MM.1S (cell line): Measurements from ENCODE around the gene DNASE1L2.

Experiments used
- DNase-seq: peaks from one replicate; pipeline ENCODE4 v3.0.0-alpha.2; 2015
- H2AFZ ChIP-seq: fragments of 300-600 bp; sonication (generic); 2 replicates; pipeline ENCODE4 v1.6.0; 2016; ENCODE audit warnings: antibody characterized with exemption, low read length
- H3F3A ChIP-seq: fragments of 300-600 bp; sonication (generic); 2 replicates; pipeline ENCODE4 v1.6.1; 2016; ENCODE audit warnings: mild to moderate bottlenecking, antibody characterized with exemption, low read length, moderate library complexity, mixed read lengths; ENCODE audit not compliant: insufficient read depth
- H3K27ac ChIP-seq: fragments of 300-600 bp; sonication (generic); 2 replicates; pipeline ENCODE4 v1.5.1; 2016; ENCODE audit warnings: mild to moderate bottlenecking, low read length
- H3K27me3 ChIP-seq: fragments of 300-600 bp; sonication (generic); replicated peaks from 2 replicates; pipeline ENCODE4 v1.6.0; 2016; ENCODE audit warnings: low read length; ENCODE audit not compliant: insufficient read depth
- H3K36me3 ChIP-seq: fragments of 300-600 bp; sonication (generic); replicated peaks from 2 replicates; pipeline ENCODE4 v1.6.1; 2016; ENCODE audit warnings: mild to moderate bottlenecking, low read length, mixed read lengths; ENCODE audit not compliant: insufficient read depth
- H3K4me1 ChIP-seq: fragments of 300-600 bp; sonication (generic); 2 replicates; pipeline ENCODE4 v1.6.1; 2016; ENCODE audit warnings: low read length, mixed read lengths
- H3K4me2 ChIP-seq: fragments of 300-600 bp; sonication (generic); 2 replicates; pipeline ENCODE4 v1.6.0; 2016; ENCODE audit warnings: low read depth, low read length
- H3K4me3 ChIP-seq: fragments of 300-600 bp; sonication (generic); 2 replicates; pipeline ENCODE4 v1.5.1; 2016; ENCODE audit warnings: low read length, mixed read lengths
- H3K79me2 ChIP-seq: fragments of 300-600 bp; sonication (generic); 2 replicates; pipeline ENCODE4 v1.6.1; 2016; ENCODE audit warnings: mixed run types, low read length, mixed read lengths
- H3K9ac ChIP-seq: fragments of 300-600 bp; sonication (generic); 2 replicates; pipeline ENCODE4 v1.6.1; 2016; ENCODE audit warnings: low read length, mixed read lengths
- H3K9me2 ChIP-seq: fragments of 300-600 bp; sonication (generic); replicated peaks from 2 replicates; pipeline ENCODE4 v1.6.1; 2016; ENCODE audit warnings: mild to moderate bottlenecking, low read length, mixed read lengths; ENCODE audit not compliant: insufficient read depth
- H3K9me3 ChIP-seq: fragments of 300-600 bp; sonication (generic); replicated peaks from 2 replicates; pipeline ENCODE4 v1.6.1; 2016; ENCODE audit warnings: mild to moderate bottlenecking, low read length, mixed read lengths; ENCODE audit not compliant: insufficient read depth
- H4K20me1 ChIP-seq: fragments of 300-600 bp; sonication (generic); 2 replicates; pipeline ENCODE4 v1.6.1; 2016; ENCODE audit warnings: mild to moderate bottlenecking, low read length, moderate library complexity, mixed read lengths; ENCODE audit not compliant: insufficient read depth
- EZH2 ChIP-seq: fragments of 300-600 bp; sonication (generic); optimal IDR thresholded peaks from 2 replicates; pipeline ENCODE3; 2017; ENCODE audit warnings: low read depth, mild to moderate bottlenecking, antibody characterized with exemption, low read length, mixed read lengths
- EZH2phosphoT487 ChIP-seq: fragments of 300-600 bp; sonication (generic); IDR thresholded peaks from 2 replicates; pipeline ENCODE4 v1.6.1; 2018; ENCODE audit warnings: antibody characterized with exemption, low read length
- TF ChIP-seq, protein P1 (sequence below): fragments of 300-600 bp; sonication (generic); IDR thresholded peaks from 2 replicates; pipeline ENCODE4 v1.5.1; 2016; ENCODE audit warnings: antibody characterized with exemption, low read length, mixed read lengths

The DNASE1L2 gene

GRCh38 chr16:2197765-2198164 lies 38.5 kb upstream of the DNASE1L2 start:
- Histone ChIP-seq H3K4me1 (no peaks in the 10 kb centered on the region), H3K4me3 (no peak overlapping the region), H3K27ac (no peak overlapping the region), H3K9me3 (no peaks in the 10 kb centered on the region), H3K4me2 (no peak overlapping the region), H3K27me3 (peaks cover 83% of the 10 kb centered on the region), H3K79me2 (no peaks in the 10 kb centered on the region), H4K20me1 (no peaks in the 10 kb centered on the region), H3F3A (no peaks in the 10 kb centered on the region), H3K36me3 (no peaks in the 10 kb centered on the region), H2AFZ (no peak overlapping the region), H3K9me2 (no peaks in the 10 kb centered on the region), H3K9ac (no peak overlapping the region)
- DNase-seq, result no peak
- TF ChIP-seq, protein P1, sequence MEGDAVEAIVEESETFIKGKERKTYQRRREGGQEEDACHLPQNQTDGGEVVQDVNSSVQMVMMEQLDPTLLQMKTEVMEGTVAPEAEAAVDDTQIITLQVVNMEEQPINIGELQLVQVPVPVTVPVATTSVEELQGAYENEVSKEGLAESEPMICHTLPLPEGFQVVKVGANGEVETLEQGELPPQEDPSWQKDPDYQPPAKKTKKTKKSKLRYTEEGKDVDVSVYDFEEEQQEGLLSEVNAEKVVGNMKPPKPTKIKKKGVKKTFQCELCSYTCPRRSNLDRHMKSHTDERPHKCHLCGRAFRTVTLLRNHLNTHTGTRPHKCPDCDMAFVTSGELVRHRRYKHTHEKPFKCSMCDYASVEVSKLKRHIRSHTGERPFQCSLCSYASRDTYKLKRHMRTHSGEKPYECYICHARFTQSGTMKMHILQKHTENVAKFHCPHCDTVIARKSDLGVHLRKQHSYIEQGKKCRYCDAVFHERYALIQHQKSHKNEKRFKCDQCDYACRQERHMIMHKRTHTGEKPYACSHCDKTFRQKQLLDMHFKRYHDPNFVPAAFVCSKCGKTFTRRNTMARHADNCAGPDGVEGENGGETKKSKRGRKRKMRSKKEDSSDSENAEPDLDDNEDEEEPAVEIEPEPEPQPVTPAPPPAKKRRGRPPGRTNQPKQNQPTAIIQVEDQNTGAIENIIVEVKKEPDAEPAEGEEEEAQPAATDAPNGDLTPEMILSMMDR, result no peak
- TF ChIP-seq EZH2 (no peak), EZH2phosphoT487 (no peak)

- Histone ChIP-seq H3K4me1 (no peaks in the 10 kb centered on the region), H3K36me3 (no peaks in the 10 kb centered on the region), H3K9me2 (no peaks in the 10 kb centered on the region), H3K4me2 (no peak overlapping the region), H3K9ac (no peak overlapping the region), H2AFZ (no peak overlapping the region), H3K9me3 (no peaks in the 10 kb centered on the region), H4K20me1 (no peaks in the 10 kb centered on the region), H3K27ac (no peak overlapping the region), H3K27me3 (peaks cover 78% of the 10 kb centered on the region), H3K4me3 (no peak overlapping the region), H3K79me2 (no peaks in the 10 kb centered on the region), H3F3A (no peaks in the 10 kb centered on the region)
- TF ChIP-seq EZH2phosphoT487, result no peak
- TF ChIP-seq EZH2, result no peak
- TF ChIP-seq, protein P1, result no peak
- DNase-seq, result no peak
Observed at GRCh38 chr16:2198283-2198682, 38.0 kb upstream of the DNASE1L2 start.

GRCh38 chr16:2199095-2199494 lies 37.1 kb upstream of the DNASE1L2 start:
- H3K79me2 ChIP-seq, result no peaks in the 10 kb centered on the region
- no peak overlapping the region for H3K9ac ChIP-seq
- no peaks in the 10 kb centered on the region for H3K4me1 ChIP-seq
- H3F3A ChIP-seq, result no peaks in the 10 kb centered on the region
- TF ChIP-seq EZH2phosphoT487 (no peak), EZH2 (no peak)
- TF ChIP-seq, protein P1, result no peak
- H3K4me3 ChIP-seq, result no peak overlapping the region
- no peak overlapping the region for H2AFZ ChIP-seq
- no peak for DNase-seq
- H3K9me2 ChIP-seq, result no peaks in the 10 kb centered on the region
- H3K4me2 ChIP-seq, result no peak overlapping the region
- no peaks in the 10 kb centered on the region for H4K20me1 ChIP-seq
- H3K36me3 ChIP-seq, result no peaks in the 10 kb centered on the region
- H3K27ac ChIP-seq, result no peak overlapping the region
- peaks cover 70% of the 10 kb centered on the region for H3K27me3 ChIP-seq
- no peaks in the 10 kb centered on the region for H3K9me3 ChIP-seq
